ENCODE results near the gene CACNA1F.

CACNA1F gene

GRCh38 chrX:49231333-49232000, 1.7 kb downstream of the CACNA1F start:
- Histone ChIP-seq H3K4me3 (ENCODE audit: low read length) (no peak overlapping the region), H3K4me1 (ENCODE audit: control insufficient read depth, low read depth, low read length) (no peaks in the 10 kb centered on the region), H3K27me3 (ENCODE audit: insufficient read depth, low read length, poor library complexity) (no peaks in the 10 kb centered on the region), H3K36me3 (ENCODE audit: control insufficient read depth, insufficient read depth, low read length) (no peaks in the 10 kb centered on the region), H3K4ac (ENCODE audit: low read depth, low read length) (no peak overlapping the region), H3K9ac (ENCODE audit: low read length) (no peak overlapping the region), H3K79me2 (ENCODE audit: control insufficient read depth, insufficient read depth, low read length) (no peaks in the 10 kb centered on the region), H2BK15ac (replicated peaks; ENCODE audit: low read depth) (no peak overlapping the region), H2BK120ac (ENCODE audit: low read depth, low read length) (no peak overlapping the region), H2BK5ac (ENCODE audit: low read length) (no peak overlapping the region), H3K4me2 (ENCODE audit: low read length) (no peak overlapping the region), H3K27ac (ENCODE audit: low read depth, low read length) (no peak overlapping the region), H3K56ac (ENCODE audit: low read length) (peak overlapping the region; percentile 25), H4K5ac (ENCODE audit: low read length) (no peak overlapping the region), H4K8ac (ENCODE audit: low read depth, low read length) (no peak overlapping the region), H3K18ac (ENCODE audit: low read length) (no peak overlapping the region), H2AK5ac (ENCODE audit: low read length) (no peak overlapping the region), H3K23ac (ENCODE audit: low read length) (no peak overlapping the region), H3K79me1 (ENCODE audit: low read length) (no peaks in the 10 kb centered on the region)
- WGBS (ENCODE audit: extremely low coverage, insufficient coverage, low lambda C conversion rate) = no CpG with 5 or more reads among the region's 10 CpGs
- DNase-seq = no peak

- peak overlapping the region; percentile 58 for H3K9ac ChIP-seq (ENCODE audit: low read length)
- no peak overlapping the region for H2AK5ac ChIP-seq (ENCODE audit: low read length)
- peak overlapping the region; percentile 9 for H3K4me3 ChIP-seq (ENCODE audit: low read length)
- H2BK15ac ChIP-seq (replicated peaks; ENCODE audit: low read depth) = no peak overlapping the region
- peak; percentile 81 for DNase-seq
- H3K56ac ChIP-seq (ENCODE audit: low read length) = peak overlapping the region; percentile 74
- no peak overlapping the region for H4K8ac ChIP-seq (ENCODE audit: low read depth, low read length)
- no peak overlapping the region for H3K4ac ChIP-seq (ENCODE audit: low read depth, low read length)
- H3K18ac ChIP-seq (ENCODE audit: low read length) = no peak overlapping the region
- no peaks in the 10 kb centered on the region for H3K4me1 ChIP-seq (ENCODE audit: control insufficient read depth, low read depth, low read length)
- no peak overlapping the region for H2BK120ac ChIP-seq (ENCODE audit: low read depth, low read length)
- H4K5ac ChIP-seq (ENCODE audit: low read length) = no peak overlapping the region
- H2BK5ac ChIP-seq (ENCODE audit: low read length) = no peak overlapping the region
- H3K27ac ChIP-seq (ENCODE audit: low read depth, low read length) = no peak overlapping the region
- no peaks in the 10 kb centered on the region for H3K79me2 ChIP-seq (ENCODE audit: control insufficient read depth, insufficient read depth, low read length)
- no peak overlapping the region for H3K23ac ChIP-seq (ENCODE audit: low read length)
- no CpG with 5 or more reads among the region's 44 CpGs for WGBS (ENCODE audit: extremely low coverage, insufficient coverage, low lambda C conversion rate)
- H3K79me1 ChIP-seq (ENCODE audit: low read length) = no peaks in the 10 kb centered on the region
- no peaks in the 10 kb centered on the region for H3K27me3 ChIP-seq (ENCODE audit: insufficient read depth, low read length, poor library complexity)
- peak overlapping the region; percentile 32 for H3K4me2 ChIP-seq (ENCODE audit: low read length)
- no peaks in the 10 kb centered on the region for H3K36me3 ChIP-seq (ENCODE audit: control insufficient read depth, insufficient read depth, low read length)
Observed at GRCh38 chrX:49230500-49231232, 2.5 kb downstream of the CACNA1F start.

- no CpG with 5 or more reads among the region's 17 CpGs for WGBS (ENCODE audit: extremely low coverage, insufficient coverage, low lambda C conversion rate)
- no peak overlapping the region for H3K27ac ChIP-seq (ENCODE audit: low read depth, low read length)
- no peaks in the 10 kb centered on the region for H3K27me3 ChIP-seq (ENCODE audit: insufficient read depth, low read length, poor library complexity)
- no peak overlapping the region for H2AK5ac ChIP-seq (ENCODE audit: low read length)
- H4K8ac ChIP-seq (ENCODE audit: low read depth, low read length) = no peak overlapping the region
- DNase-seq = no peak
- H3K18ac ChIP-seq (ENCODE audit: low read length) = no peak overlapping the region
- no peak overlapping the region for H3K9ac ChIP-seq (ENCODE audit: low read length)
- H3K36me3 ChIP-seq (ENCODE audit: control insufficient read depth, insufficient read depth, low read length) = no peaks in the 10 kb centered on the region
- H3K23ac ChIP-seq (ENCODE audit: low read length) = no peak overlapping the region
- H3K4me2 ChIP-seq (ENCODE audit: low read length) = no peak overlapping the region
- no peaks in the 10 kb centered on the region for H3K79me1 ChIP-seq (ENCODE audit: low read length)
- no peak overlapping the region for H2BK15ac ChIP-seq (replicated peaks; ENCODE audit: low read depth)
- no peak overlapping the region for H2BK5ac ChIP-seq (ENCODE audit: low read length)
- H4K5ac ChIP-seq (ENCODE audit: low read length) = no peak overlapping the region
- H3K4ac ChIP-seq (ENCODE audit: low read depth, low read length) = no peak overlapping the region
- no peaks in the 10 kb centered on the region for H3K79me2 ChIP-seq (ENCODE audit: control insufficient read depth, insufficient read depth, low read length)
- H3K4me3 ChIP-seq (ENCODE audit: low read length) = no peak overlapping the region
- no peak overlapping the region for H2BK120ac ChIP-seq (ENCODE audit: low read depth, low read length)
- no peaks in the 10 kb centered on the region for H3K4me1 ChIP-seq (ENCODE audit: control insufficient read depth, low read depth, low read length)
- H3K56ac ChIP-seq (ENCODE audit: low read length) = no peak overlapping the region
Observed at GRCh38 chrX:49228185-49228584, 5.0 kb downstream of the CACNA1F start.

DNA sequence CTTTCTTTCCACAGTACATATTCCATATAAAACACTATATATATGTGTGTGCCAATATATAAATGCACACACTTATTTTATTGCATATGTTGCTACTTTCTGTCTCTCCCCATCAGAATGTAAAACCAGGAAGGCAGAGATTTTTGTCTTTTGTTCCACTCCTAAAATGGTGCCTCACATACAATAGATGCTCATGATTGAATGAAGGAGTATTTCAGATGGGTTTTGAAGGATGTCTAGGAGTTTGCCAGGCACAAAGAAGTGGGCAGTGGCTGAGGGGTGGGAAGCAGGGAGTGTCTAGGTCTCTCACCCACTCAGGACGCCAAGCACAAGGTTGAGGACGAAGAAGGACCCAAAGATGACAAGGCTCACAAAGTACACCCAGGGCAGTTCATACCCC, 5.4 kb downstream of the CACNA1F start:
- Histone ChIP-seq H3K4me1 (ENCODE audit: control insufficient read depth, low read depth, low read length) (no peaks in the 10 kb centered on the region), H3K79me2 (ENCODE audit: control insufficient read depth, insufficient read depth, low read length) (no peaks in the 10 kb centered on the region), H4K5ac (ENCODE audit: low read length) (no peak overlapping the region), H3K56ac (ENCODE audit: low read length) (no peak overlapping the region), H2AK5ac (ENCODE audit: low read length) (no peak overlapping the region), H2BK120ac (ENCODE audit: low read depth, low read length) (no peak overlapping the region), H3K4me3 (ENCODE audit: low read length) (no peak overlapping the region), H4K8ac (ENCODE audit: low read depth, low read length) (no peak overlapping the region), H3K9ac (ENCODE audit: low read length) (no peak overlapping the region), H3K23ac (ENCODE audit: low read length) (no peak overlapping the region), H3K36me3 (ENCODE audit: control insufficient read depth, insufficient read depth, low read length) (no peaks in the 10 kb centered on the region), H3K4me2 (ENCODE audit: low read length) (no peak overlapping the region), H3K4ac (ENCODE audit: low read depth, low read length) (no peak overlapping the region), H2BK15ac (replicated peaks; ENCODE audit: low read depth) (no peak overlapping the region), H2BK5ac (ENCODE audit: low read length) (no peak overlapping the region), H3K79me1 (ENCODE audit: low read length) (no peaks in the 10 kb centered on the region), H3K27me3 (ENCODE audit: insufficient read depth, low read length, poor library complexity) (no peaks in the 10 kb centered on the region), H3K27ac (ENCODE audit: low read depth, low read length) (no peak overlapping the region), H3K18ac (ENCODE audit: low read length) (no peak overlapping the region)
- no CpG with 5 or more reads among the region's 2 CpGs for WGBS (ENCODE audit: extremely low coverage, insufficient coverage, low lambda C conversion rate)
- no peak for DNase-seq

GRCh38 chrX:49226946-49227345, 6.2 kb downstream of the CACNA1F start:
- H3K4me2 ChIP-seq (ENCODE audit: low read length) = no peak overlapping the region
- WGBS (ENCODE audit: extremely low coverage, insufficient coverage, low lambda C conversion rate) = no CpG with 5 or more reads among the region's 9 CpGs

More at GRCh38 chrX:49226946-49227345, 6.2 kb downstream of the CACNA1F start:
- no peaks in the 10 kb centered on the region for H3K27me3 ChIP-seq (ENCODE audit: insufficient read depth, low read length, poor library complexity)
- no peak overlapping the region for H2AK5ac ChIP-seq (ENCODE audit: low read length)
- H3K23ac ChIP-seq (ENCODE audit: low read length) = no peak overlapping the region
- no peak overlapping the region for H3K4me3 ChIP-seq (ENCODE audit: low read length)
- DNase-seq = no peak
- no peaks in the 10 kb centered on the region for H3K79me2 ChIP-seq (ENCODE audit: control insufficient read depth, insufficient read depth, low read length)
- no peak overlapping the region for H2BK5ac ChIP-seq (ENCODE audit: low read length)
- no peak overlapping the region for H2BK120ac ChIP-seq (ENCODE audit: low read depth, low read length)
- no peaks in the 10 kb centered on the region for H3K4me1 ChIP-seq (ENCODE audit: control insufficient read depth, low read depth, low read length)
- H4K8ac ChIP-seq (ENCODE audit: low read depth, low read length) = no peak overlapping the region
- no peak overlapping the region for H3K9ac ChIP-seq (ENCODE audit: low read length)
- H3K18ac ChIP-seq (ENCODE audit: low read length) = no peak overlapping the region
- no peak overlapping the region for H3K4ac ChIP-seq (ENCODE audit: low read depth, low read length)
- no peak overlapping the region for H4K5ac ChIP-seq (ENCODE audit: low read length)
- H3K56ac ChIP-seq (ENCODE audit: low read length) = no peak overlapping the region
- H3K36me3 ChIP-seq (ENCODE audit: control insufficient read depth, insufficient read depth, low read length) = no peaks in the 10 kb centered on the region
- no peak overlapping the region for H2BK15ac ChIP-seq (replicated peaks; ENCODE audit: low read depth)
- no peaks in the 10 kb centered on the region for H3K79me1 ChIP-seq (ENCODE audit: low read length)
- no peak overlapping the region for H3K27ac ChIP-seq (ENCODE audit: low read depth, low read length)
